ENCODE data around the gene JAML. TPM values are rescaled to one million over a fixed set of nuclear protein-coding genes. Genes with fewer than 3 reads are reported as not detected.

JAML gene
- total and polyA plus RNA-seq, 2 of the 4 experiments (the other 2 are of a cell fraction) = not detected

GRCh38 chr11:118170231-118170630 lies 54.6 kb downstream of the JAML start:
- intact Hi-C loops (cut with micrococcal nuclease) = no loop called here
- Histone ChIP-seq H2AFZ (replicated peaks; ENCODE audit: low read length, poor library complexity) (no peak overlapping the region), H4K5ac (ENCODE audit: low read depth, low read length) (no peak overlapping the region), H3K18ac (ENCODE audit: low read depth, low read length) (no peak overlapping the region), H3K36me3 (ENCODE audit: control insufficient read depth, insufficient read depth, low read length) (no peaks in the 10 kb centered on the region), H4K8ac (ENCODE audit: low read depth in 2 of 2, low read length in 2 of 2) (no peak overlapping the region), H3K9ac (ENCODE audit: low read depth, low read length) (no peak overlapping the region), H3K23ac (ENCODE audit: low read depth, low read length) (no peak overlapping the region), H3K14ac (replicated peaks; ENCODE audit: low read depth, low read length) (no peak overlapping the region), H3K4me3 (ENCODE audit: insufficient read depth, low read depth, low read length) (no peak overlapping the region), H3K27ac (ENCODE audit: insufficient read depth, low read length) (no peak overlapping the region), H3K9me3 (ENCODE audit: control insufficient read depth, insufficient read depth, low read length) (no peaks in the 10 kb centered on the region), H3K4ac (ENCODE audit: low read depth, low read length) (no peak overlapping the region), H2BK120ac (ENCODE audit: low read depth, low read length) (no peak overlapping the region), H3K56ac (ENCODE audit: extremely low read depth, insufficient read depth, low read length) (no peak overlapping the region), H3K9me1 (ENCODE audit: insufficient read depth, low read length) (no peaks in the 10 kb centered on the region), H2BK5ac (ENCODE audit: low read depth, low read length, poor library complexity, severe bottlenecking) (no peak overlapping the region), H4K91ac (ENCODE audit: insufficient read depth, low read depth, low read length) (no peak overlapping the region), H2AK9ac (replicated peaks; ENCODE audit: low read depth, low read length, poor library complexity) (no peak overlapping the region), H2BK15ac (ENCODE audit: low read depth, low read length) (no peak overlapping the region), H3K79me1 (ENCODE audit: low read depth in 1 of 2, low read length in 2 of 2) (no peaks in the 10 kb centered on the region), H2AK5ac (ENCODE audit: low read depth, low read length) (no peak overlapping the region), H3K4me1 (ENCODE audit: control insufficient read depth, insufficient read depth, low read length) (peaks cover 3% of the 10 kb centered on the region; the same call in 1 of the 2 replicates), H4K20me1 (ENCODE audit: insufficient read depth, low read length) (no peaks in the 10 kb centered on the region), H2BK20ac (ENCODE audit: low read depth, low read length) (no peak overlapping the region), H3K4me2 (ENCODE audit: low read depth, low read length) (no peak overlapping the region), H3K27me3 (ENCODE audit: control insufficient read depth, insufficient read depth, low read length) (peaks cover 20% of the 10 kb centered on the region)
- TF ChIP-seq SMC3 (IDR thresholded peaks at IDR 0.05; ENCODE audit: low read depth, low read length) (no peak), CTCF (conservative IDR thresholded peaks at IDR 0.05; ENCODE audit: low read depth, low read length) (no peak), CEBPB (IDR thresholded peaks at IDR 0.05; ENCODE audit: low read depth, low read length) (no peak), RAD21 (IDR thresholded peaks at IDR 0.05; ENCODE audit: low read length) (no peak), NFE2L2 (IDR thresholded peaks at IDR 0.05; ENCODE audit: low read depth, low read length) (no peak), MAZ (IDR thresholded peaks at IDR 0.05; ENCODE audit: borderline replicate concordance, low read depth, low read length) (no peak), POLR2A (IDR thresholded peaks at IDR 0.05; ENCODE audit: low read depth, low read length) (no peak), USF2 (IDR thresholded peaks at IDR 0.05; ENCODE audit: low read depth, low read length) (no peak), MAFK (IDR thresholded peaks at IDR 0.05; ENCODE audit: low read depth, low read length) (no peak), FOS (IDR thresholded peaks at IDR 0.05; ENCODE audit: low read depth, low read length) (no peak), CHD1 (IDR thresholded peaks at IDR 0.05; ENCODE audit: low read depth, low read length) (no peak), RCOR1 (IDR thresholded peaks at IDR 0.05; ENCODE audit: insufficient replicate concordance, low read length) (no peak), BHLHE40 (IDR thresholded peaks at IDR 0.05; ENCODE audit: low read depth, low read length) (no peak), RFX5 (IDR thresholded peaks at IDR 0.05; ENCODE audit: low read depth, low read length) (no peak), MXI1 (IDR thresholded peaks at IDR 0.05; ENCODE audit: borderline replicate concordance, low read depth, low read length) (no peak), ELK1 (IDR thresholded peaks at IDR 0.05; ENCODE audit: borderline replicate concordance, low read depth, low read length) (no peak)
- WGBS, 2 experiments (ENCODE audit: extremely low coverage in 2 of 2, insufficient read length in 1 of 2) = 59% methylated on average over 7 of the region's 9 CpGs; no CpG with 5 or more reads in 1 of the 2 experiments
- BruUV-seq (replicated peaks) = no TSS peak
- in situ Hi-C loops (cut with MboI; ENCODE audit: low sequenced_read_pairs) = no loop called here
- ChIA-PET POLR2A (ENCODE audit: unreplicated experiment) (no interaction called here), CTCF (no interaction called here)
- DNase-seq = no peak
- dilution Hi-C loops (cut with HindIII; ENCODE audit: low sequenced_read_pairs, unreplicated experiment) = no loop called here
- ATAC-seq (ENCODE audit: low read depth) = no peak
